Ovary (tissue), 9 donors: Measurements from ENCODE around the gene KCNJ4. TPM values are rescaled to one million over a fixed set of nuclear protein-coding genes. Genes with fewer than 3 reads are reported as not detected.
"Not testable (repeated sequence)": the region's sequence is repeated elsewhere in the genome, so short reads cannot be mapped to it uniquely, and the experiment has no call there.

Source experiments
- DNase-seq, 5 donors: peaks; one replicate each; pipeline ENCODE4 v3.0.0-alpha.2; 2019 to 2020
- H3K27ac ChIP-seq, 2 donors: fragments of 200-600 bp; one replicate each; pipeline versions ENCODE4 v1.5.1 to v1.8.0; 2019 to 2022
- H3K27me3 ChIP-seq: fragments of 200-600 bp; one replicate; pipeline ENCODE4 v1.8.0; 2022
- H3K36me3 ChIP-seq: fragments of 200-600 bp; sonication (generic); one replicate; pipeline ENCODE4 v1.5.1; 2019
- H3K4me1 ChIP-seq: one replicate; pipeline ENCODE4 v1.8.1; 2013; ENCODE audit warnings: mild to moderate bottlenecking, moderate library complexity; ENCODE audit not compliant: insufficient read depth
- H3K4me3 ChIP-seq: fragments of 200-600 bp; sonication (generic); one replicate; pipeline ENCODE4 v1.5.1; 2017
- H3K9me3 ChIP-seq, 2 donors: fragments of 200-600 bp in 1 of 2; sonication (generic) in 1 of 2; one replicate each; pipeline versions ENCODE4 v1.5.1 to v1.8.1; 2013 to 2019; ENCODE audit warnings: mild to moderate bottlenecking in 1 of 2, moderate library complexity in 1 of 2
- EP300 ChIP-seq: sonication (generic); formaldehyde crosslinking; IDR thresholded peaks from one replicate; pipeline ENCODE4 v1.6.1; 2017; ENCODE audit warnings: antibody characterized with exemption
- POLR2A ChIP-seq: fragments of 450-650 bp; IDR thresholded peaks from one replicate; pipeline ENCODE4 v1.6.1; 2017; ENCODE audit warnings: antibody characterized with exemption, mild to moderate bottlenecking, moderate library complexity
- WGBS, 3 donors: extraction: QIAGEN DNeasy Blood & Tissue Kit in 1 of 3; methylation state at CpG; one replicate each; pipeline versions ENCODE4 v1.1.5 to v1.1.7; 2013 to 2017; 5-methylcytosine and 5-hydroxymethylcytosine counted together
- intact Hi-C, 4 donors: fragments of 100-400 bp; cut with DNase I; formaldehyde crosslinking; loops; one replicate each; pipeline versions ENCODE4 v1.11.0 to v1.15.1; 2022 to 2023
- polyA plus RNA-seq, 2 donors: library from polyadenylated mRNA; stranded (reverse); fragments of 200-250 nt in 1 of 2; fragments of 350-450 nt in 1 of 2; fragmentation: Illumina TruSeq in 1 of 2; extraction: RNeasy Lipid Tissue Mini Kit (QIAGEN cat#74804) in 1 of 2; gene quantifications; one replicate each; pipeline ENCODE4 v1.2.3, GENCODE V29; 2013 to 2014
- total RNA-seq, 7 donors: library from RNA; depleted of rRNA in 2 of 7; stranded (reverse); fragments of >200 nt in 2 of 7; fragmentation: NEBNext Ultra II Directional in 3 of 7; extraction: Animal tissue kit (Norgen Biotek cat#: 25700) in 3 of 7; gene quantifications; one replicate each; pipeline versions ENCODE4 v1.1.0 to v1.2.4, GENCODE V29; 2016 to 2023
- TF ChIP-seq, protein P1 (sequence below), 3 donors: fragments of 450-650 bp in 2 of 3; fragments of 200-600 bp in 1 of 3; IDR thresholded peaks; one replicate each; pipeline versions ENCODE4 v1.5.1 to v1.8.0; 2016 to 2022; ENCODE audit warnings: antibody characterized with exemption in 3 of 3, mild to moderate bottlenecking in 1 of 3
- donor health status: DM: no; HTN: no; CAD: no; lungs with moderate emphysema.
- donor health status: DM: no; HTN: no; CAD: no.
- donor health status: Bipolar disorder and iron deficiency.
- donor health status: DM: yes; HTN: yes; CAD: no.
- donor health status: DM: no; HTN: no; CAD: no.
- donor health status: DM: yes; HTN: yes; CAD: no.

KCNJ4 gene
- total and polyA plus RNA-seq, 9 donors = 0.02 to 0.62 TPM; not detected in 7

DNA sequence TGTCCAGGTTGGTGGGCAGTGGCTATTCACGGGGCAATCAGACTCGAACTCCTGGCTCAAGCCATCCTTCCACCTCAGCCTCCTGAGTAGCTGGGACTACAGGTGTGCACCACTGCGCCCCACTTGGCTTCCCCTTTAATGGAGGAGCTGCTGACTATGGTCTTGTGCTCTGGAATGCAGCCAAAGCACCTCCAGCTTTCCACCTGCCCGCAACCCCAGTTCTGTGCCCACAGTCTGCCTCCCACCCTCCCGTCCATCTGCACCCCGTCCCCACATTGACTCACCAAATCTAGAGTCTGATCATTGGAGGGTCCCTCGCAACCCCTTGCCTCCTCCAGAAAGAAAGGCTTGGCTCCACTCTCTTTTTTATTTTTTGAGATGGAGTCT, 41.0 kb downstream of the KCNJ4 start:
- 91 to 96% (median 94%) methylated on average over 7 of the region's 7 CpGs for WGBS, 3 donors

DNA sequence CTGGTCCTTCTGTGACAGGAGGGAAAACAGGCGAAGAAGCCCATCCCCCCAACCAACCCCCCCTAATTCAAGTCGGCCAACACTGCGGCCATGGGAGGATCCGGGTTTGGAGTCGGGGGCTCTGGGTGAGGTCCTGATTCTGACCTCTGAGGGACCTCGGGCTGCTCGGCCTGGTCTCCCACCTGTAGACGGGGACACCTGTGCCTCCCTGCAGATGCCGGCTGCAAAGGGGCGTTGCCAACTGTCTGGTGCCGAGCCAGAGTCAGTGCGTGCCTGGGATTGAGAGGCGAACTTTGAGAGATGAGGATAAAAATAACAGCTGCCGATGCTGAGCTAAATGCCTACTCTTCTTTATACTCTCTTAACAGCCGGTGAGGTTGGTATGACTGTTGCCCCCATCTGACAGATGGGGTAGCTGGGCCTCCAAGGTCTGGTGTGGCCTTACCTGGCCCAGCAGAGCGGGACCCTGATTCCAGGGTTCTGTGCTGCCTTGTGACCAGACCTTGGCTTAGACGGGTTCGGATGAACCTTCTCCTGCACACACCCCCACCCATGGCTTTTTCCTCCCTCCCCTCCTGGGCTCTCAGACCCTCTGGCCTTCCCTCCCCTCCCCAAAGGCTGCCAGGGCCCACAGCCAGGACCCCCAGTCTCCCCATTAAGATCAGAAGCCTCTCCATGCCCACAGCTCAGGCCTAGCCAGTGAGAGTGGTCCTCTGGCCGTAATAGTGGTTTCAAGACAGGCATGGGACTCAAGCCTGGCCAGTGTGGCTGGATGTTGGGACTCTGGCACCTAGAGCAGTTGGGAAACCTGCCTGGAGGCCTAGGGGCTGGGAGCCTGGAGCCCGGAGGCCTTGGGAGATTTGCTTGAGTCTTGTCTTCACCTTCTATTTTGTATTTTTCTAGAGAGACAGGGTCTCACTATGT, 41.7 kb downstream of the KCNJ4 start:
- peak overlapping the region; percentile 2 for H3K4me3 ChIP-seq
- peaks cover 5% of the 10 kb centered on the region for H3K4me1 ChIP-seq
- TF ChIP-seq POLR2A (no peak), EP300 (no peak)
- TF ChIP-seq, protein P1, sequence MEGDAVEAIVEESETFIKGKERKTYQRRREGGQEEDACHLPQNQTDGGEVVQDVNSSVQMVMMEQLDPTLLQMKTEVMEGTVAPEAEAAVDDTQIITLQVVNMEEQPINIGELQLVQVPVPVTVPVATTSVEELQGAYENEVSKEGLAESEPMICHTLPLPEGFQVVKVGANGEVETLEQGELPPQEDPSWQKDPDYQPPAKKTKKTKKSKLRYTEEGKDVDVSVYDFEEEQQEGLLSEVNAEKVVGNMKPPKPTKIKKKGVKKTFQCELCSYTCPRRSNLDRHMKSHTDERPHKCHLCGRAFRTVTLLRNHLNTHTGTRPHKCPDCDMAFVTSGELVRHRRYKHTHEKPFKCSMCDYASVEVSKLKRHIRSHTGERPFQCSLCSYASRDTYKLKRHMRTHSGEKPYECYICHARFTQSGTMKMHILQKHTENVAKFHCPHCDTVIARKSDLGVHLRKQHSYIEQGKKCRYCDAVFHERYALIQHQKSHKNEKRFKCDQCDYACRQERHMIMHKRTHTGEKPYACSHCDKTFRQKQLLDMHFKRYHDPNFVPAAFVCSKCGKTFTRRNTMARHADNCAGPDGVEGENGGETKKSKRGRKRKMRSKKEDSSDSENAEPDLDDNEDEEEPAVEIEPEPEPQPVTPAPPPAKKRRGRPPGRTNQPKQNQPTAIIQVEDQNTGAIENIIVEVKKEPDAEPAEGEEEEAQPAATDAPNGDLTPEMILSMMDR (IDR thresholded peaks at IDR 0.05) = no peak
- intact Hi-C loops = no loop called here
- no peaks in the 10 kb centered on the region for H3K9me3 ChIP-seq
- no peak overlapping the region for H3K27ac ChIP-seq
- H3K36me3 ChIP-seq = no peaks in the 10 kb centered on the region
- no peaks in the 10 kb centered on the region for H3K27me3 ChIP-seq
- peak in 2 of 5 donors; percentile 49 to 55 for DNase-seq
- 22 to 34% (median 31%) methylated on average over 18 to 20 of the region's 20 CpGs for WGBS, 3 donors

More for the DNA sequence above, 41.0 kb downstream of the KCNJ4 start:
- Histone ChIP-seq H3K4me1 (peaks cover 5% of the 10 kb centered on the region), H3K9me3 (no peaks in the 10 kb centered on the region), H3K27ac (no peak overlapping the region), H3K36me3 (no peaks in the 10 kb centered on the region), H3K4me3 (no peak overlapping the region), H3K27me3 (no peaks in the 10 kb centered on the region)
- no peak for TF ChIP-seq POLR2A
- no peak for TF ChIP-seq EP300
- TF ChIP-seq, protein P1 (IDR thresholded peaks at IDR 0.05) = no peak
- intact Hi-C loops = no loop called here
- peak in 2 of 5 donors; percentile 11 to 21 for DNase-seq

DNA sequence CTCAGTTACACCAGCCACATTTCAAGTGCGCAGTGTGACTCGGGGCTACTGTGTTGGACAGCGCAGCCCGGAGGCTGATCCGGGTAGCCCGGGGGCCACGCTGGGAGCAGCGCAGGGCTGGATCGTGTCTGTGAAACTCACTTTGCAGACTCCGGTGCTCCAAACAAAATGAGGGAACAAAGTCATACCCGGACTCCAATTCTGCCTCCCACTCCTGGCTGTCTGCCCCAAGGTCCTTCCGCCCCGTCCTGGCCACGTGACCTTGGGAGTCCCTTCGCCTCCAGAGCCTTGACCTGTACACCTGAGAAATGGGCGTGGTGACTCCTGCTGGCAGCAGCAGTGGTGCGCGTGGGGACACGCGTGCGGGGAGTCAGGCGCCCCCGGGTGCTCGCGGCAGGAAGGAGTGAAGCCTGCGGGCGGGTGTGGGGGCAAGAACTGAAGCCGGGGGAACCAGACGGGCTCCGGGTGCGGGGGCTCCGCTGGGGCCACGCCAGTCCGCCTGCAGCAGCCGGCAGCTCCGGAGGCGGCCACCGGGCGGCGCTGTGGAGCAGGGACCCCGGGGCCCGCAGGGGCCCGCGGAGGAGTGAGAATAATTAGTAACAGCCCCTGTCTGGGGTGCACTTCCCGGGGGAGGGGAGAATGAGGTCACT, 42.4 kb downstream of the KCNJ4 start:
- WGBS, 3 donors = 2 to 5% (median 3%) methylated on average over 35 to 45 of the region's 45 CpGs
- DNase-seq = peak in 3 of 5 donors; percentile 41 to 64 (median 58)

DNA sequence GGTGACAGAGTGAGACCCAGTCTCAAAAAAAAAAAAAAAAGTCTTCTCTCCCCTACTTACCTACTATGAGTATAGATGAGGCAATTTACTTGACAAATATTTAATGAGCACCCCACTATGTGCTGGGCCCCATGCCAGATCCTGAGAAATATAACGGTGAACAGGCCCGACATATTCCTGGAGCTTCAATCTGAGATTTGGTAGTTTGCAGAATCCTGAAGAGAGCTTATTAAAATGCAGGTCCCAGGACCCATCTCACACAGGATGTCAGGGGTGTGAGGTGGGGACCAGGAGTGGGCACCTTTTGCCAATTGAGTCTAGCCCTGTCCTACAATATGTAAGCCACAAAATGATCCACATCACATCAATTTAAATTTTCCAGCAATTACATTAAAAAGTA, 44.0 kb downstream of the KCNJ4 start:
- H3K27ac ChIP-seq = no peak overlapping the region
- intact Hi-C loops = no loop called here
- H3K9me3 ChIP-seq = no peaks in the 10 kb centered on the region
- 94 to 96% (median 95%) methylated on average over 2 of the region's 2 CpGs for WGBS, 3 donors
- peaks cover 5% of the 10 kb centered on the region for H3K4me1 ChIP-seq
- no peak for TF ChIP-seq POLR2A
- DNase-seq = no peak
- no peak overlapping the region for H3K4me3 ChIP-seq
- no peaks in the 10 kb centered on the region for H3K36me3 ChIP-seq
- H3K27me3 ChIP-seq = no peaks in the 10 kb centered on the region

More for the DNA sequence above, 42.4 kb downstream of the KCNJ4 start:
- Histone ChIP-seq H3K9me3 (no peaks in the 10 kb centered on the region), H3K4me1 (peaks cover 5% of the 10 kb centered on the region), H3K27ac (no peak overlapping the region), H3K36me3 (no peaks in the 10 kb centered on the region), H3K27me3 (no peaks in the 10 kb centered on the region), H3K4me3 (peak overlapping the region; percentile 2)
- intact Hi-C loops = no loop called here
- TF ChIP-seq EP300 = no peak
- TF ChIP-seq, protein P1 (IDR thresholded peaks at IDR 0.05) = peak in 2 of 3 donors; percentile 41 to 49

DNA sequence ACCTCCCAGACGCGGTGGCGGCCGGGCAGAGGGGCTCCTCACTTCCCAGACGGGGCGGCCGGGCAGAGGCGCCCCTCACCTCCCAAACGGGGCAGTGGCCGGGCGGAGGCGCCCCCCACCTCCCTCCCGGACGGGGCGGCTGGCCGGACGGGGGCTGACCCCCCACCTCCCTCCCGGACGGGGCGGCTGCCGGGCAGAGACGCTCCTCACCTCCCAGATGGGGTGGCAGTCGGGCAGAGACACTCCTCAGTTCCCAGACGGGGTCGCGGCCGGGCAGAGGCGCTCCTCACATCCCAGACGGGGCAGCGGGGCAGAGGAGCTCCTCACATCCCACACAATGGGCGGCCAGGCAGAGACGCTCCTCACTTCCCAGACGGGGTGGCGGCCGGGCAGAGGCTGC, 45.1 kb downstream of the KCNJ4 start:
- intact Hi-C loops, H3K27ac ChIP-seq, H3K27me3 ChIP-seq, H3K36me3 ChIP-seq, H3K4me3 ChIP-seq, H3K4me1 ChIP-seq, H3K9me3 ChIP-seq: not testable (repeated sequence)
- peak in 2 of 5 donors; percentile 11 to 24 for DNase-seq
- WGBS, 3 donors = 93% methylated on average over 30 to 35 of the region's 35 CpGs
